Stimulated activated CD8-positive, alpha-beta memory T cell treated with anti-CD3 and anti-CD28 coated beads, Interleukin-2, amount 100 ng/mL, for 1 hour (primary cell): ENCODE data around the gene TTC9C.
A peak's percentile ranks its signal among the peaks of the same experiment; 100 is the strongest.
"Not testable (repeated sequence)": the region's sequence is repeated elsewhere in the genome, so short reads cannot be mapped to it uniquely, and the experiment has no call there.

Experiments
- DNase-seq, 2 donors: peaks; one replicate each; pipeline ENCODE4 v3.0.0-alpha.2; 2020; ENCODE audit warnings: low read depth in 2 of 2

The TTC9C gene

GRCh38 chr11:62709247-62710000 is 18.9 kb upstream of the TTC9C start:
- DNase-seq, result peak; percentile 90 to 93

GRCh38 chr11:62710001-62710345 is 18.3 kb upstream of the TTC9C start:
- no peak for DNase-seq

- no peak for DNase-seq
Observed at GRCh38 chr11:62712276-62712812, 15.9 kb upstream of the TTC9C start.

GRCh38 chr11:62712861-62713260 is 15.4 kb upstream of the TTC9C start:
- DNase-seq, result no peak

GRCh38 chr11:62713343-62713742 is 14.9 kb upstream of the TTC9C start:
- DNase-seq, result no peak

GRCh38 chr11:62715150-62716130 is 12.8 kb upstream of the TTC9C start:
- DNase-seq, result no peak

GRCh38 chr11:62716206-62716605 is 12.1 kb upstream of the TTC9C start:
- no peak for DNase-seq

- no peak for DNase-seq
Observed at GRCh38 chr11:62716816-62717215, 11.5 kb upstream of the TTC9C start.

GRCh38 chr11:62719302-62719978 is 8.8 kb upstream of the TTC9C start:
- DNase-seq, result no peak

- no peak for DNase-seq
Observed at GRCh38 chr11:62721994-62722393, 6.3 kb upstream of the TTC9C start.

- DNase-seq, result no peak
Observed at GRCh38 chr11:62724171-62724570, 4.1 kb upstream of the TTC9C start.

- no peak for DNase-seq
Observed at GRCh38 chr11:62725646-62726045, 2.6 kb upstream of the TTC9C start.

GRCh38 chr11:62726156-62726914 is 2.0 kb upstream of the TTC9C start:
- DNase-seq, result no peak

GRCh38 chr11:62726915-62727164 is 1.4 kb upstream of the TTC9C start:
- no peak for DNase-seq

GRCh38 chr11:62727165-62727871 is 968 bp upstream of the TTC9C start, which contains the start of gene HNRNPUL2:
HNRNPUL2 (minus strand) TSS chr11:62727457; CDS start chr11:62727156, 301 bp downstream.
- peak; percentile 96 to 98 for DNase-seq

- DNase-seq, result peak; percentile 51 to 66
Observed at GRCh38 chr11:62727872-62728170, 465 bp upstream of the TTC9C start.

- not testable (repeated sequence) for DNase-seq
Observed at GRCh38 chr11:62730076-62730475, 1.8 kb downstream of the TTC9C start.

GRCh38 chr11:62732830-62733229 is 4.5 kb downstream of the TTC9C start:
- DNase-seq, result no peak

- DNase-seq, result no peak
Observed at GRCh38 chr11:62737196-62737595, 8.9 kb downstream of the TTC9C start.

- DNase-seq, result no peak
Observed at GRCh38 chr11:62747475-62748160, 19.3 kb downstream of the TTC9C start.
